Psoas muscle (tissue), 8 donors: ENCODE data around the gene ELOVL7. TPM values are rescaled to one million over a fixed set of nuclear protein-coding genes. Genes with fewer than 3 reads are reported as not detected.
"Not testable (repeated sequence)": the region's sequence is repeated elsewhere in the genome, so short reads cannot be mapped to it uniquely, and the experiment has no call there.

Experiments used
- ATAC-seq, 4 donors: fragments of 200-7000 bp; cut with Tn5 transposase; one replicate each; pipeline ENCODE4 v1.9.1; 2020; ENCODE audit warnings: moderate library complexity in 3 of 4, mild to moderate bottlenecking in 2 of 4
- DNase-seq, 2 donors: peaks; one replicate each; pipeline ENCODE4 v3.0.0-alpha.2; 2020
- H3K27ac ChIP-seq: fragments of 200-600 bp; one replicate; pipeline ENCODE4 v1.8.0; 2022
- H3K27me3 ChIP-seq, 3 donors: fragments of 200-600 bp in 1 of 3; one replicate each; pipeline versions ENCODE4 v1.6.1 to v1.8.0; 2013 to 2022; ENCODE audit warnings: low read length in 2 of 3, mild to moderate bottlenecking in 2 of 3, moderate library complexity in 1 of 3; ENCODE audit not compliant: insufficient read depth in 3 of 3
- H3K36me3 ChIP-seq, 2 donors: fragments of 200-600 bp in 1 of 2; one replicate each; pipeline versions ENCODE4 v1.6.1 to v1.8.0; 2013 to 2022; ENCODE audit warnings: low read depth in 1 of 2, mild to moderate bottlenecking in 1 of 2, moderate library complexity in 1 of 2; ENCODE audit not compliant: insufficient read depth in 1 of 2
- H3K4me1 ChIP-seq: fragments of 200-600 bp; one replicate; pipeline ENCODE4 v1.8.0; 2022
- H3K4me3 ChIP-seq: fragments of 200-600 bp; one replicate; pipeline ENCODE4 v1.8.0; 2022; ENCODE audit warnings: mild to moderate bottlenecking
- H3K9me3 ChIP-seq: fragments of 200-600 bp; one replicate; pipeline ENCODE4 v1.8.0; 2022
- CTCF ChIP-seq: fragments of 200-600 bp; IDR thresholded peaks from one replicate; pipeline ENCODE4 v1.8.0; 2022; ENCODE audit warnings: antibody characterized with exemption
- WGBS, 3 donors: extraction: QIAGEN DNeasy Blood & Tissue Kit; methylation state at CpG; one replicate each; pipeline versions ENCODE4 v1.1.6 to v1.1.7; 2013; 5-methylcytosine and 5-hydroxymethylcytosine counted together
- intact Hi-C, 2 donors: fragments of 100-400 bp; cut with DNase I; formaldehyde crosslinking; loops; one replicate each; pipeline versions ENCODE4 v1.11.0 to v1.14.2; 2022
- polyA plus RNA-seq, 3 donors: library from polyadenylated mRNA; stranded (reverse); fragments of 200-250 nt; gene quantifications; one replicate each; pipeline ENCODE4 v1.2.3, GENCODE V29; 2013
- total RNA-seq, 4 donors: library from RNA; stranded (reverse); fragmentation: NEBNext Ultra II Directional in 2 of 4; extraction: Animal tissue kit (Norgen Biotek cat#: 25700) in 2 of 4; gene quantifications; one replicate each; pipeline versions ENCODE4 v1.2.1 to v1.2.4, GENCODE V29; 2021 to 2023
- donor health status: healthy with polysubstance abuse.
- donor health status: DM: no; HTN: no; CAD: no; lungs with moderate emphysema.
- donor health status: Bipolar disorder and iron deficiency.
- donor health status: healthy.
- donor health status: DM: yes; HTN: yes; CAD: no.
- donor health status: DM: no; HTN: no; CAD: no.
- donor health status: DM: no; HTN: no; CAD: no.
- donor health status: DM: yes; HTN: yes; CAD: no.

The ELOVL7 gene
- total and polyA plus RNA-seq, 7 donors = 0.10 to 0.79 (median 0.21) TPM

GRCh38 chr5:60797482-60798153 lies 46.5 kb downstream of the ELOVL7 start:
- no peak overlapping the region for H3K4me3 ChIP-seq
- H3K27ac ChIP-seq = no peak overlapping the region
- no peaks in the 10 kb centered on the region for H3K4me1 ChIP-seq
- no peak for ATAC-seq
- no peaks in the 10 kb centered on the region for H3K9me3 ChIP-seq
- intact Hi-C loops = no loop called here
- no peaks in the 10 kb centered on the region for H3K27me3 ChIP-seq
- DNase-seq = no peak
- H3K36me3 ChIP-seq = no peaks in the 10 kb centered on the region
- WGBS, 3 donors = 10 to 22% (median 18%) methylated on average over 6 of the region's 6 CpGs
- no peak for TF ChIP-seq CTCF

- H3K27ac ChIP-seq, H3K36me3 ChIP-seq, intact Hi-C loops, H3K9me3 ChIP-seq, DNase-seq, H3K4me1 ChIP-seq, ATAC-seq, H3K27me3 ChIP-seq, H3K4me3 ChIP-seq: not testable (repeated sequence)
- WGBS, 3 donors = 93 to 94% (median 94%) methylated on average over 18 of the region's 18 CpGs
These were observed 48.6 kb downstream of the ELOVL7 start for GRCh38 chr5:60795424-60795950.

- WGBS, 3 donors = 83 to 91% (median 84%) methylated on average over 2 of the region's 2 CpGs
- H3K27me3 ChIP-seq = no peaks in the 10 kb centered on the region
- ATAC-seq (no peak), DNase-seq (no peak)
- no peaks in the 10 kb centered on the region for H3K9me3 ChIP-seq
- no peaks in the 10 kb centered on the region for H3K4me1 ChIP-seq
- H3K4me3 ChIP-seq = no peak overlapping the region
- intact Hi-C loops = no loop called here
- H3K36me3 ChIP-seq = no peaks in the 10 kb centered on the region
- TF ChIP-seq CTCF = no peak
- no peak overlapping the region for H3K27ac ChIP-seq
These were observed 49.4 kb downstream of the ELOVL7 start for GRCh38 chr5:60794691-60795090.

- no peak for DNase-seq
- Histone ChIP-seq H3K9me3 (no peaks in the 10 kb centered on the region), H3K4me3 (no peak overlapping the region), H3K36me3 (no peaks in the 10 kb centered on the region), H3K4me1 (no peaks in the 10 kb centered on the region), H3K27me3 (no peaks in the 10 kb centered on the region), H3K27ac (no peak overlapping the region)
- 76 to 86% (median 84%) methylated on average over 2 of the region's 2 CpGs for WGBS, 3 donors
- intact Hi-C loops = no loop called here
- no peak for TF ChIP-seq CTCF
- ATAC-seq = no peak
These were observed 51.6 kb downstream of the ELOVL7 start for GRCh38 chr5:60792438-60792837.

GRCh38 chr5:60789551-60789950 lies 54.5 kb downstream of the ELOVL7 start:
- TF ChIP-seq CTCF = no peak
- no peak overlapping the region for H3K27ac ChIP-seq
- intact Hi-C loops = no loop called here
- no peaks in the 10 kb centered on the region for H3K27me3 ChIP-seq
- DNase-seq = no peak
- H3K36me3 ChIP-seq = no peaks in the 10 kb centered on the region
- no peak overlapping the region for H3K4me3 ChIP-seq
- ATAC-seq = no peak
- no peaks in the 10 kb centered on the region for H3K4me1 ChIP-seq
- 62 to 75% (median 65%) methylated on average over 3 of the region's 3 CpGs for WGBS, 3 donors
- no peaks in the 10 kb centered on the region for H3K9me3 ChIP-seq
